ENCODE measurements around the gene EPB41. TPM values are rescaled to one million over a fixed set of nuclear protein-coding genes. Genes with fewer than 3 reads are reported as not detected.
"Not testable (repeated sequence)": the region's sequence is repeated elsewhere in the genome, so short reads cannot be mapped to it uniquely, and the experiment has no call there.

EPB41 gene
- total RNA-seq, 3 donors from 2014 or later: 64.3 to 66.3 (median 65.8) TPM

GRCh38 chr1:29092704-29093103 lies 178.3 kb downstream of the EPB41 start:
- not testable (repeated sequence) for H3K4me1 Mint-ChIP-seq (ENCODE audit: low read depth); H3K9me3 Mint-ChIP-seq; H3K27me3 Mint-ChIP-seq (ENCODE audit: low read depth); H3K4me3 Mint-ChIP-seq; ATAC-seq; DNase-seq
- peaks cover 52% of the 10 kb centered on the region for H3K36me3 Mint-ChIP-seq (ENCODE audit: insufficient read depth)

DNA sequence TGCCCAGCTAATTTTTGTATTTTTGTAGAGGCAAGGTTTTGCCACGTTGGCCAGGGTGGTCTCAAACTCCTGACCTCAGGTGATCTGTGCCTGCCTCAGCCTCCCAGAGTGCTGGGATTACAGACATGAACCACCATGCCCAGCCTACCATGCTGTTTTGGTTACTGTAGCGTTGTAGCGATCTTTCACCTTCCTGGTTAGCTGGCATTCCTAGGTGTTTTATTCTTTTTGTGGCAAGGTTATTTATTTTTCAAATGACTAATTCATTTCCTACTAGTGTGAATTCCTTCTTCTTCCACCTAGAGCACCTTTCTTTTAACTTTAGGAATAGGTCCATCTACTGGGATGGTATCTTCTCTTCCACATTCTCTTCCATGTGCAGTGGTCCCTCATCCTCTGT lies 180.1 kb downstream of the EPB41 start:
- Mint-ChIP-seq H3K4me3 (no peak overlapping the region), H3K36me3 (ENCODE audit: insufficient read depth) (peaks cover 52% of the 10 kb centered on the region), H3K4me1 (ENCODE audit: low read depth) (no peaks in the 10 kb centered on the region)

GRCh38 chr1:29094954-29095353 lies 180.6 kb downstream of the EPB41 start:
- Mint-ChIP-seq H3K4me3 (no peak overlapping the region), H3K36me3 (ENCODE audit: insufficient read depth) (peaks cover 51% of the 10 kb centered on the region), H3K9me3 (peaks cover 4% of the 10 kb centered on the region), H3K4me1 (ENCODE audit: low read depth) (no peaks in the 10 kb centered on the region), H3K27me3 (ENCODE audit: low read depth) (no peaks in the 10 kb centered on the region)
- DNase-seq: no peak
- ATAC-seq: no peak

More for the DNA sequence above, 180.1 kb downstream of the EPB41 start:
- no peaks in the 10 kb centered on the region for H3K27me3 Mint-ChIP-seq (ENCODE audit: low read depth)
- peaks cover 4% of the 10 kb centered on the region for H3K9me3 Mint-ChIP-seq
- ATAC-seq: no peak
- no peak for DNase-seq

GRCh38 chr1:29096231-29096886 lies 182.0 kb downstream of the EPB41 start:
- Mint-ChIP-seq H3K9me3 (peaks cover 4% of the 10 kb centered on the region), H3K36me3 (ENCODE audit: insufficient read depth) (peaks cover 47% of the 10 kb centered on the region)

DNA sequence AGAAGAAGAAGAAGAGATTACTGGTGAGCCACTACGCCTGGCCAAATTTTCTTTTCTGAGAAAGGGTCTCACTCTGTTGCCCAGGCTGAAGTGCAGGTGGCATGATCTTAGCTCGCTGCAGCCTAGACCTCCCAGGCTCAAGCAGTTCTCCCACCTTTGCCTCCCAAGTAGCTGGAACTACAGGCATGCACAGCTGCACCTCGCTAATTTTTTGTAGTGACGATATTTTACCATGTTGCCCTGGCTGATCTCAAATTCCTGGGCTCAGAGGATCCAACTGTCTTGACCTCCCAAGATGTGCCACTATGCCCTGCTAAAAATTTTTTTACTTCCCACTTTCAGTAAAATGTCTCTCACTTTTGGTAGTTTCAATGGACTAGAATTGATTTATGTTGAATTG lies 184.9 kb downstream of the EPB41 start:
- Mint-ChIP-seq H3K4me1 (ENCODE audit: low read depth) (no peaks in the 10 kb centered on the region), H3K27me3 (ENCODE audit: low read depth) (no peaks in the 10 kb centered on the region), H3K9me3 (no peaks in the 10 kb centered on the region), H3K4me3 (no peak overlapping the region), H3K36me3 (ENCODE audit: insufficient read depth) (peaks cover 37% of the 10 kb centered on the region)
- ATAC-seq (no peak), DNase-seq (no peak)

More at GRCh38 chr1:29096231-29096886, 182.0 kb downstream of the EPB41 start:
- no peak for DNase-seq
- no peak for ATAC-seq
- H3K4me1 Mint-ChIP-seq (ENCODE audit: low read depth): no peaks in the 10 kb centered on the region
- no peaks in the 10 kb centered on the region for H3K27me3 Mint-ChIP-seq (ENCODE audit: low read depth)
- H3K4me3 Mint-ChIP-seq: no peak overlapping the region

DNA sequence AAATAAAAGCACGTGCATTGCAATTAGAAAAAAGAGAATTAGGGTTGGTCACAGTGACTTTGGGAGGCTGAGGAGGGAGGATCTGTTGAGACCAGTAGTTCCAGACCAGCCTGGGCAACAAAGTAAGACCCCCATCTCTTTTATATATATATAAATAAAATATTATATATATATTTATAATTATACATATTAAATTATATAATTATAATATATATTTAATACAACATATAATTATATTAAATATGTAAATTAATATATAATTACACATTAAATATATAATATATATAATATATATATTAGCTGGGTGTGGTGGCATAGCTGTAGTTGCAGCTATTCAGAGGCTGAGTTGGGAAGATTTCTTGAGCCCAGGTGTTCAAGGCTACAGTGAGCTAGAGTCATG lies 186.1 kb downstream of the EPB41 start:
- no peak for DNase-seq
- no peak for ATAC-seq
- H3K4me3 Mint-ChIP-seq: no peak overlapping the region
- no peaks in the 10 kb centered on the region for H3K27me3 Mint-ChIP-seq (ENCODE audit: low read depth)
- H3K4me1 Mint-ChIP-seq (ENCODE audit: low read depth): no peaks in the 10 kb centered on the region
- peaks cover 28% of the 10 kb centered on the region for H3K36me3 Mint-ChIP-seq (ENCODE audit: insufficient read depth)
- no peaks in the 10 kb centered on the region for H3K9me3 Mint-ChIP-seq

DNA sequence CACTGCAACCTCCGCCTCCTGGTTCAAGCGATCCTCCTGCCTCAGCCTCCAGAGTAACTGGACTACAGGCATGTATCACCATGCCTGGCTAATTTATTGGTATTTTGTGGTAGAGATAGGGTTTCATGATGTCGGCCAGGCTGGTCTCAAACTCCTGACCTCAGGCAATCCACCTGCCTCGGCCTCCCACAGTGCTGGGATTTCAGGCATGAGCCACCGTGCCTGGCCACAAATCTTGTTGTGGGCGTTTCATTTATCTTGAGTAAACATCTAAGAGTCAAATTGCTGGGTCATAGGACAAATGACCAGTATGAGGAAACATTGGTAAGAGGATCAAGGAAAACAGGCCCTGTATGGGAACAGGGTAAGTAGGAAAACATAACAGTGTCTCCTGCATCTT lies 191.5 kb downstream of the EPB41 start:
- no peaks in the 10 kb centered on the region for H3K9me3 Mint-ChIP-seq
- no peaks in the 10 kb centered on the region for H3K27me3 Mint-ChIP-seq (ENCODE audit: low read depth)
- H3K4me1 Mint-ChIP-seq (ENCODE audit: low read depth): no peaks in the 10 kb centered on the region
- ATAC-seq (no peak), DNase-seq (no peak)
- H3K36me3 Mint-ChIP-seq (ENCODE audit: insufficient read depth): peaks cover 12% of the 10 kb centered on the region
- H3K4me3 Mint-ChIP-seq: no peak overlapping the region

DNA sequence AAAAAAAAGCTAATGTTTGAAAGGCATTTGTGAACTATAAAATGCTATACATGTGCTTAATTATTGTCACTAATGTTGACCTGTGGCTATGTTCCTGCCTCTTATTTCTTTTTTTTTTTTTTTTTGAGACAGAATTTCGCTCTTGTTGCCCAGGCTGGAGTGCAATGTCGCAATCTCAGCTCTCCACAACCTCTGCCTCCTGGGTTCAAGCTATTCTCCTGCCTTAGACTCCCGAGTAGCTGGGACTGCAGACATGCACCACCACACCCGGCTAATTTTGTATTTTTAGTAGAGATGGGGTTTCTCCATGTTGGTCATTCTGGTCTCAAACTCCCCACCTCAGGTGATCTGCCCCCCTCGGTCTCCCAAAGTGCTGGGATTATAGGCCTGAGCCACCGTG lies 193.7 kb downstream of the EPB41 start:
- H3K27me3 Mint-ChIP-seq (ENCODE audit: low read depth); H3K9me3 Mint-ChIP-seq; DNase-seq; ATAC-seq; H3K4me3 Mint-ChIP-seq; H3K4me1 Mint-ChIP-seq (ENCODE audit: low read depth): not testable (repeated sequence)
- peaks cover 19% of the 10 kb centered on the region for H3K36me3 Mint-ChIP-seq (ENCODE audit: insufficient read depth)

DNA sequence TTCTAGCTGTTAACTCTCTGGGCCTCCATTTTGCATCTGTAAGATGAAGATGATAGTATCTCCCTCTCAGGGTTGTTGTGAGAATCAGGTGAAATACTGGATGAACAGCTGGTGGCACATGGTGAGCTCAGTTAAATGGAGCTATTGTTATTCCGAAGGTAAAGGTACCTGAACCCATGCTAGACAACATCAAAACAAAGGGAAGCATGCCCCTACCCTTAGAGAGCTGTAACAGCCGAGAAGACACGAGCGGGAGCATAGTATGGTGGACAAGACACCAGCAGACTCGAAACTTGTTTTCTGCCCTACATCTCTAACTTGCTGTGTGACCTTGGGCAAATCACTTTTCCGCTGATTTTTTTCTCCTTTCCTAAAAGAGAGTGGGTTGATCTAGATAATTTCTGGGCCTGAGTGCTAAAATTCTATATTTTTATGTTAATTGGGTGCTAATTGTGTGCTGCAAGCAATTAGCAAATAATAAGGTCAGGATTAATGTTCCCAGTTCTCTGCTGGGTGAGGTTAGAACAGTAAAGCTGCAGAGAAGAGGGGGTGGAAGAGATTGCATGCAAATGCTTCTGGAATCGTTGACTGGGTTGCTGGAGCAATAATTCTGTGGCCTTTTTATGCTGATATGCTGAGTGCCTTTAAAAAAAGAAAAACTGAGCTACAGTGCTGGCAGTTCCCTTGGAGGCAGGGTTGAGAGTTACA lies 198.5 kb downstream of the EPB41 start:
- H3K4me3 Mint-ChIP-seq: no peak overlapping the region
- H3K36me3 Mint-ChIP-seq (ENCODE audit: insufficient read depth): peaks cover 37% of the 10 kb centered on the region
- DNase-seq (no peak), ATAC-seq (no peak)
- H3K27me3 Mint-ChIP-seq (ENCODE audit: low read depth): no peaks in the 10 kb centered on the region
- no peaks in the 10 kb centered on the region for H3K9me3 Mint-ChIP-seq
- no peaks in the 10 kb centered on the region for H3K4me1 Mint-ChIP-seq (ENCODE audit: low read depth)

- Mint-ChIP-seq H3K4me1 (ENCODE audit: low read depth) (no peaks in the 10 kb centered on the region), H3K9me3 (no peaks in the 10 kb centered on the region), H3K4me3 (no peak overlapping the region), H3K36me3 (ENCODE audit: insufficient read depth) (peaks cover 41% of the 10 kb centered on the region), H3K27me3 (ENCODE audit: low read depth) (no peaks in the 10 kb centered on the region)
- no peak for ATAC-seq
- DNase-seq: no peak
Measured at GRCh38 chr1:29113413-29114117, 199.2 kb downstream of the EPB41 start.

GRCh38 chr1:29114654-29115053 lies 200.3 kb downstream of the EPB41 start:
- ATAC-seq: no peak
- no peak for DNase-seq
- Mint-ChIP-seq H3K4me3 (no peak overlapping the region), H3K27me3 (ENCODE audit: low read depth) (no peaks in the 10 kb centered on the region), H3K9me3 (no peaks in the 10 kb centered on the region), H3K36me3 (ENCODE audit: insufficient read depth) (peaks cover 41% of the 10 kb centered on the region), H3K4me1 (ENCODE audit: low read depth) (no peaks in the 10 kb centered on the region)

DNA sequence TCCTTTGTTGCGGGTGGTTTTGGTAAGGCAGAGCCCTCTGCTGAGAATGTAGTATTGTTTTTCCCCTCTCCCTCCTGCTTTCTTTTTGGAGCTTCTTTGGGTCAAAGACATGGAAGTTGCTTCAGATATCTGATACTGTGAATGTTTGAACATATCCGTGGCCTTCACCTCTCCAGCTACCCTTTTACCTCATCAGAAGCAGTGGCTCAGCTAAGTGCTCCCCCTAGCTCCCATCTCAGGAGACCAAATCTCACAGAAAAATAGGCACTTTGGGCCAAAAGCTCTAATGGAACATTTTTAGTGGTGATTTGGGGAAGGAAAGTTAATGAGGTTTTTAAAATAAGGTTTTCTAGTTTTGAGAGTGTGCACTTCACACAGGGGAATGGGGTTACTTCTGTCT lies 203.0 kb downstream of the EPB41 start:
- DNase-seq (no peak), ATAC-seq (no peak)
- no peaks in the 10 kb centered on the region for H3K4me1 Mint-ChIP-seq (ENCODE audit: low read depth)
- no peaks in the 10 kb centered on the region for H3K9me3 Mint-ChIP-seq
- no peak overlapping the region for H3K4me3 Mint-ChIP-seq
- peaks cover 9% of the 10 kb centered on the region for H3K27me3 Mint-ChIP-seq (ENCODE audit: low read depth)
- H3K36me3 Mint-ChIP-seq (ENCODE audit: insufficient read depth): peaks cover 35% of the 10 kb centered on the region

GRCh38 chr1:29119121-29119929 lies 205.0 kb downstream of the EPB41 start:
- H3K36me3 Mint-ChIP-seq (ENCODE audit: insufficient read depth): peaks cover 21% of the 10 kb centered on the region
- H3K27me3 Mint-ChIP-seq (ENCODE audit: low read depth): peaks cover 13% of the 10 kb centered on the region
- no peaks in the 10 kb centered on the region for H3K9me3 Mint-ChIP-seq
- ATAC-seq (no peak), DNase-seq (no peak)
- H3K4me3 Mint-ChIP-seq: no peak overlapping the region
- H3K4me1 Mint-ChIP-seq (ENCODE audit: low read depth): peaks cover 4% of the 10 kb centered on the region

- no peak for DNase-seq
- ATAC-seq: no peak
- Mint-ChIP-seq H3K36me3 (ENCODE audit: insufficient read depth) (peaks cover 20% of the 10 kb centered on the region), H3K4me3 (no peak overlapping the region), H3K4me1 (ENCODE audit: low read depth) (peaks cover 4% of the 10 kb centered on the region), H3K27me3 (ENCODE audit: low read depth) (peaks cover 15% of the 10 kb centered on the region), H3K9me3 (no peaks in the 10 kb centered on the region)
Measured at GRCh38 chr1:29120367-29120766, 206.0 kb downstream of the EPB41 start.

Data from activated T-cell treated with anti-CD3 and anti-CD28 coated beads, Interleukin-2, amount 50 U/mL, for 4 hours (primary cell).